Hematopoietic multipotent progenitor cell treated with erythropoietin and hydrocortisone succinate and interleukin-3 and kit ligand, for 17 days (in vitro differentiated cells): ENCODE results near the gene TNFAIP8L3.

ENCODE experiments used
- DNase-seq: peaks from one replicate; pipeline ENCODE4 v3.0.0-alpha.2; 2015; ENCODE audit warnings: low spot score

TNFAIP8L3 gene

DNA sequence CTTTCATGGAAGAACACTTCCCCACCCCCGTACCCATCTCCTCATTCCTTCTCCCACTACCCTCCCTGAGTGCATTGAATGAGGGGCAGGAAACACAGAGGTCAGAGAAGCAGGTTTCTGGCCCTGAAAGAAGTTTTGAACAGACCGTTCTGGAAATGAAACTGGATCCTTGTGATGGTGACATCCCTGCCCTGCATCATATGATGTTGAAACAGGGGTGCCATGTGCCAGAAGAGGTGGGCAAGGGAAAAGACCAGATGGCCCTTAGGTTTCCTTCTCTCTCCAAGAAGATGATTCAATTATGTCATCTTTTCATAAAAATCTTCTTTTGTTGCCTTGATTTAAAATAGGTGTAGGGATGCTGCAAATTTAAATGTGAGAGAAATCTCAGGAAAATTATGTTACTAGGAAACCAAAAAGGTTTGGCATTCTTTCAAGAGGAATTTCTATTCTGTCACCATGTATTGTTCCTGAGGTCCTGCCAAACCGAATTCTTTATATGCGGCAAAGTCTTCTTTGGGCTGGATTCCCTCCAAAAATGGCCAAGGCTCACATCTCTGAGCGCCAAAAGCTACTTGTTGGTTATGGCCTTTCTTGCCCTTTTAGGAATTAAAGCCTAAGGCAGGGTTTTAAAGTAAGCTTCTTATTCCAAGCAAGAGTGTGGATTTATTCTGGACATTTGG is 19.9 kb upstream of the TNFAIP8L3 start:
- DNase-seq = no peak

DNA sequence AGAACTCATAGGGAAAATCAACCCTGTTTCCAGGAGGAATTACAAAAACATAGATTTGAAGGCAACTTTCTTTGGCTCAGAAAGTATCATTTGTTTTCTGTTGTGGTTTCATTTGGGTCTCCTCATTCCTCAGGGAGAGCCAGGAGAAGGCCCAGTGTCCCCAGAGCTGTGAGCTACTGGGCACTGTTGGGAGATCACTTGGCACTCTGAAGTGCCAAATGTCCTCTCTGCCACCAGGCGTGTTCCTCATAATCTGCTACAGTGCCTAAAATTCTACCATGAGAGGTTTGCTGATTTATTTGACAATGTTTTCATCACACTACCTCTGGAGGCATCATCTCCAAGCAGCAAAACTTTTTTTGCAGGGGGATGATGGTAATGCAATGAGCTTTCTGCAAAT is 17.4 kb upstream of the TNFAIP8L3 start:
- DNase-seq = no peak

DNA sequence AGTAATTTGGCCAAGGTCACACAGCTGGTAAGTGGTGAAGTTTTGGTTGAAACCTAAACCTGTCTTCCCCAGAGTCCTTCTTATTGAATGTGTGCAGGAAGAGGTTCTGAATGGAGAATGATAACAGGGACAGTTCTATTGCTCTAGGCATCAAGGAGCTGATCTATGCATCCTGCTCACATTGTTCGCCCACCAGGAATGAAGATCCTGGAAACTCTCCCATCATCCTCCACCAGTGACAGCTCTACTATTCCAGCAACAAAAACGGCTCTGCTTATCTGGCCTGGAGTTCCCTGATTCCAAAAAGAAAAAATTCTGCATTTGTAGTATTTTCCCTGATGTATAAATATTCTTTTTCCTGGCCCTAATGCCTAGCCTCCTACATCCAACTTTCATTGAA is 16.4 kb upstream of the TNFAIP8L3 start:
- no peak for DNase-seq

DNA sequence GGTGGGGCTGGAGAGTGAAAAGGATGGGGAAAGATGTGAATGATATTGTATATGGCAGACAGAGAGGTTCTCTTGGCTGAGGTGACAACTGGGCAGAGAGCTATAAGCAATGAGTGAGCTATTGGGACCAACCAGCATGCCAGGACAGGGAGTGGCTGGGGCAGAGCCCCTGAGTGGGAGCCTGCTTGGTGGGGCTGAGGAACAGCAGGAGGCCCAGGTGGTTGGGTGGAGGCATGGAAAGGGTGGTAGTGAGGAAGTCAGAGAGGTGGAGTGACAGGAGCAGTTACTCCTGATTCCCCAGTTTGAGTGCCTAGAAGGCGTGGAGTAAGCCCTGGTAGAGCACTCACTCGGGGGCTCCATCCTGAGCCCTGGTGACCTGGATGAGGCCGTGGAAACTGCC is 15.5 kb upstream of the TNFAIP8L3 start:
- DNase-seq = no peak

DNA sequence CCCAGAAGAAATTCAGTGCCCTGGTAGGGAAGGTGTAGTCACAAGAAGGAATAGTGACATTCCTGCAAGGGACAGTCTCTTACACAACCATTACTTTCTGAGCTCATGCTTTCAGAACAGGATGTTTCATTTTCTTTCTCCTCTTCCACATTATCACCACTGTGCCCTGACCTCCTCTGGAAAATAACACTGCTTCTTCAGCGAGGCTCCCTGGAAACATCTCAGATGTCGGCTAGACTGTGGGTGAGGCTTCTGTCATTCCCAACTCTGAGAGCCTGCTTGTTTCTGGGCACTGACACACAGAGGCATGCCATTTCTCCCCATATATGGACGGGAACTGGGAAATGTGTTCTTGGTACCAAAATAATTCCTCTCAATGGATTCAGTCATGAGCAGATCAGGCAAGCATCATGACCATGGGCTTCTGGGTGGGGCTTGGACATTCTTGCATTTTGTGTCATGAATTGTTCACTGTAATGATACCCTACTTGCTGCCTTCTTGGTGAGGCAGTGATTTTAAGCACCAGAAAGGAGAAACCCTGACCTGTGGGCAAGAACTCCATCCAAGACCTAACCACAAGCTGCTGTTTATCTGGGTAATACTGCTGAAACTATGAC is 14.3 kb upstream of the TNFAIP8L3 start:
- DNase-seq = no peak

DNA sequence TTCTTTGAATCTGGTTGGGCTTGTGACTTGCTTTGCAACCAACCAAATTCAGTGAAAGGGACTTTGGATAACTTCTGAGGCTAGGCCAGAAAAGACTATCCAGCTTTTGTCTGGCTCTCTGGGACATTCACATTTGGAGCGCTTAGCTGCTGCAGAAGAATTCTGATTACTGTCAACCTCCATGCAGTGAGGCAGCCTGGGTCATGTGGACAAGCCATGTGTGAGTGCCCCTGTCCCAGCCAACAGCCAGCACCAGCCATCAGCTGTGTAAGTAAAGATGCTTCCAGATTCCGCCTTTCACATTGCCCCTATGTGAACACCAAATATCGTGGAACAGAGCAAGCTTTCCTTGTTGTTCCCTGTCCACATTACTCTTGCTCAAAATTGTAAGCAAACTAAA is 12.9 kb upstream of the TNFAIP8L3 start:
- DNase-seq = no peak

DNA sequence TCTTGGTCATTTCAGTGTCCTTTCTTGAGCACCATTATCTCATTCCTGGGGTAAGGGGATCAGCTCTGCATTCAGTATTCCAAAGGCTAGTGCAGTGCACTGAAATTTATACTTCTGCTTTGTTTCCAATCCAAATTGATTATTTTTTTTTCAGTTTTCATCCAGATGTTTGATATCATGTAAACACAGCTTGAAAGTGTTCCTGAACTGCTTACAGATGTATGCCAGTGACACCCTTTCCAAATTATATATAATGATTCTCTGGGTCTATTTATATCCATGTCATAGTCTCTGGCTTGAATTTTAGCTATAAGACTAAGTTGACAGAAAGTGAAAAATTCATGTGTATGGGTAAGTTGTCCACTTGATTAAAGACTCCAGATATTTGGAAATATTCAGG is 11.8 kb upstream of the TNFAIP8L3 start:
- no peak for DNase-seq

DNA sequence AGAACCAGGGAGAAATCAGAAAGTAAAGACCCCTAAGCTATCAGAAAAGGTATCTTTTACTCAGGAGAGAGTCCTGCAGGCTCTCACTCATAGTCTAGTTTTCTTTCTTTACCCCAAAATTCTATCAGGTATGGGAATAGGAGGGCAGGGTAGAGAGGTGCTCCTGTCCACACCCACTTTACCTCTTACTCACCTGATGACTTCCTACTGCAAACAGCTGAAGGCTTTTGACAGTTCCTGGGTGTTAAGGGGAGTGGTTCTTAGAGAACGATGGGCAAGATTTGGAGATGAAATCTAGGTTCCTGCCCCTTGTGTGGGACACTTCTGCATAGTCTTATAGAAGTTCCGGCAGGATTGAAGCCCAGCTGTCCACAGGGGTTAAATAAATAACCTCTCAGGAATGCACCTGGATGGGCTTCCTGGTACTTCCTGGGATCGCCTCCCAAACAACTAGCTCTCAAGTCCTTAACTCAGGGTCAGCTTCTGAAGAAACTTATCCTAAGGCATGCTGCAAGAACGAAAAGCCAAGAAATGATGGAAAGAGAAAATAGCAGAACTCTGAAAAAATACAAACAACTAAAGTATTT is 10.8 kb upstream of the TNFAIP8L3 start:
- no peak for DNase-seq

DNA sequence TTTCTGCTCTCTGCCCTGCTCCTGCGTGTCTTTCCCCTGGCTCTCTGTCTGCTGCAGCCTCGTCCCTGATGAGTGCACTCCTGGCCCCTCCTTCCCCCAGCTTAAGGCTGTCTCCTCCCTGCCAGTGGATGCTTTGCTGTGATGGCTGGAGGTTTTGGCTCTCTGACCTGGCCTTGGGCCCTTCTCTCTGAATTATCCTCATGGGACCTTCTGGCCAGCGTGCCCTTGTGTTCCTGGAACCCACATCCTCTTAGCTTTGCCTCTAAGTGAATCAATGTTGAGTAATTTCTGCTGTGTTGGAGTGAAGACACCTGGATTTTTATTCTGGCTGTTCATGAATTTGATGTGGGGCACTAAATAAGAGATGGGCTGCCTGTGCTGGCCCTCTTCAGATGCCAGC is 9.8 kb upstream of the TNFAIP8L3 start:
- DNase-seq = no peak

DNA sequence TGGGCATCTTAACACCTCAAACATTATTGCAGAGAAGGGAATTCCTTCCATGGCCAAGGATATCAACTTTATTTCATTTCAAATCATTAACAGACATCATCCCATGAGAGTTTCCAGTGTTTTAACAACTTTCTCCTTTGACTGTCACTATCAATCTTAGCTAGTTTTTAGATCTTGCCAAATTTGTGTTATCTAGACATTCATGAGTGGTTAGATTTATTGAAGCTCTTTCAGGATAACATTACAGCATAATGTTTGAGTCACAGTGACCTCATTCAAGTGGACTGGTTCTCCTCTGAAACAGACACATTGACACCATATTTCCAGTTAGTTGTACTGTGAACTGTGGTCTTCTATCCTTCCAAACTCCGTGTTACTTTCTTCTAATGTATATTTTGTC is 8.6 kb upstream of the TNFAIP8L3 start:
- no peak for DNase-seq

DNA sequence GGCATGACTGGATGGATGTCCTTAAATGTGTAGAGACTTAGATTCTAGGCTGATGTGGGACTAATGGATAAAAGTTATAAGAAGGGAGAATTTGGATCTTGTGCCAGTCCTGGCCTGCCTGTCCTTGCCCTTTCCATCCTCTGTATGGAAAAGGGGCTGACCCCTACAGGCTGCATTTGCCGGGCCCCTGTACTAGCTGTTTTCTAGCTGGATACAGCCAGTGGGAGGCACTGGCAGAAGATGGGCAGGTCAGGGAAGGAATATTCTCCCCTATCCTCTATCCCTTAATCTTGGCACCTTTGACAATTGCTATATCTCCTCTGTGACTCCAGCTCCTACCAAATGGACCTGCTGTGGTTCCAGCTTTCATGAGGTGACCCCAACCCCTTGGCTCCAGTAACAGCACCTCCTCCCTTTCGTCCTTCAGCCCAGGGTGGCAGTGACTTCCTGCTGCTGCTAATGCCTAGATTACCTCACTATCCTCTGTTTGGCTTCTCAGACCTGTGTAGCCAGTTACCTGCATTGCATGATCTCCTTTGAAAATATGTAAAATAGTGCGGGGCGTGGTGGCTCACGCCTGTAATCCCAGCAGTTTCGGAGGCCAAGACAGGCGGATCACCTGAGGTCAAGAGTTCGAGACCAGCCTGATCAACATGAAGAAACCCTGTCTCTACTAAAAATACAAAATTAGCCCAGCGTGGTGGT is 6.2 kb upstream of the TNFAIP8L3 start:
- DNase-seq = no peak

DNA sequence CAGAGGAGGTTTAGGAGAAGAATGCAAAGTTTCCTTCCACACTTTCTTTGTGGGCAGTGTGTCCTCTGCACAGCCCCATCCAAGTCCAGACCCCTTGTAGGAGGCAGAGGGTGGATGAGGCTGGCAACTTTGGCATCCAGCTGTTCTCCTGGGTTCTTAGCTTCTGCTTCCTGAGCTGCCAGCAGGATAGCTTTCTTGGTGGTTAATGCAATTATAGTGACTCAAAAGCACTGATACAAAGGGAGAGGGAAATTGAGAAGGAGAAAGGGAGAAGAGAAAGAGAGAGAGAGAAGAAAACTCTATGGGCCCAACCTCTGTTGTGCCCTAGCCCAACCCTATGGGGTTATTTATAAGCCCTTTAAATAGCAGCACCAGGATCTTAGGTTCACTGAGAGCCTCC is 4.5 kb upstream of the TNFAIP8L3 start:
- no peak for DNase-seq

DNA sequence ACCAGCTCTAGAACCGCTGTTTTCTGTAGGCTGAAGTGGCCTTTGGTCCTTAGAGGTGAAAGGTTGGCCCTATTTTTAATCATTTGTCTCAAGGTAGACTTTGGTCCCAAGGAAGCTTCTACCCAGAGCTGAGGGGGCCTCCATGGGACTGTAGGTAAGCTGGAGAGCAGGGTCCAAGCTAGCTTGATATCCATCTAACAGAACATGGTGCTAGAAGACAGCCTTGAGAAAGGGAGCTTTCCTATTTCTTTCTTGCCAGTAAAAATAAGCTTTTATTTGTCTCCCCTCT is 3.6 kb upstream of the TNFAIP8L3 start:
- DNase-seq = no peak

DNA sequence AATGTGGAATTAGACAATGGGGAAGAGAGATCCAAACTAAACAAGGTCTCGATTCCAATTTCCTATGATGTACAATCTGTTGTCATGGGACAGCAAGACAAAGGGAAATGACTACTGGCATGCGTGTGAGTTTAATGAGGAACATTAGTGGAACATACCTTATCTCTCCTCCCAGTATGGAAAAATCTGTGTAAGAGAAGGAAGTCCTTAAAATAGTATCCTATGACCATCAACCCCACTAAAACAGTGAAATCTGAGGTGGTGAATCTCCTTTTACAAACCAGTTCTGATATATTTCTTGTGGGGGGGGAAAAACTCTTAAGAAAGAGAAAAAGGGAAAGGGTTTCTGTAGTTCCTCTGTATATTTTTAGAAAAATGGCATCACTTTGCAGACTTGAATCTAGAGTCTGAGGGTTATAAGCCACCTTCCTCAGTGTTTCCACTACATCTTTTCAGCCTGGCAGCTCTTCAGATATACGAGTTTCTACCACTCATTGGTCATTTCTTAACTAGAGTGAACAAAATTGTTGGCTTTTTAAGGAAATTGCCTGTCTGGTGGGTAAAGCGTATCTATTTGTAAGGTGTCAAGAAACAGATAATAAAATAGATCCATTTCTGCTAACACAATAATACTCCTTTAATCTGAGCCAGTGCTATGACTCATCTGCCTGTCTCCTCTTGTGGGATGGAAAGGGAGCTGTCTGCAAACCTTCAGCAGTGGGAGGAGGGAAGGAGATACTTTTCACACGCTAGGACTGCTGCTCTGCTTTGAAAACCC is 3.0 kb upstream of the TNFAIP8L3 start:
- DNase-seq = no peak

DNA sequence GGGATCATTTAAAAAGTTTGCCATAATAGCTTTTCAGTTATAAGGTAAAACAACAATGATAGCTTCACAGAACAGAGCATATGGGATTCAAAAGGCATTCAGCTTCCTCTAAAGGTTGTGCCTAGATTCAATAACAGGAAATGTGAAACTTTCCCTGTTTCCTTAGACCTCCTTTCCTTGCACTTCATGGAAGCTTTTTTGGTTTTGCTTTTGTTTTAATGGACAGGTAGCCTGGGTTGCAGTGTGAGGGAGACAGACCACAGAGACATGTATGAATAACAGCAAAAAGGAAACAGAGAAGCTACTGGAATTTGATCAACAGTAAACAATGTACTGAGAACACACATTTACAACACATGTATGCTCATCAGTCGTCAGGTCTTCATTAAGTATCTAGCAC is 2.3 kb upstream of the TNFAIP8L3 start:
- DNase-seq = no peak

DNA sequence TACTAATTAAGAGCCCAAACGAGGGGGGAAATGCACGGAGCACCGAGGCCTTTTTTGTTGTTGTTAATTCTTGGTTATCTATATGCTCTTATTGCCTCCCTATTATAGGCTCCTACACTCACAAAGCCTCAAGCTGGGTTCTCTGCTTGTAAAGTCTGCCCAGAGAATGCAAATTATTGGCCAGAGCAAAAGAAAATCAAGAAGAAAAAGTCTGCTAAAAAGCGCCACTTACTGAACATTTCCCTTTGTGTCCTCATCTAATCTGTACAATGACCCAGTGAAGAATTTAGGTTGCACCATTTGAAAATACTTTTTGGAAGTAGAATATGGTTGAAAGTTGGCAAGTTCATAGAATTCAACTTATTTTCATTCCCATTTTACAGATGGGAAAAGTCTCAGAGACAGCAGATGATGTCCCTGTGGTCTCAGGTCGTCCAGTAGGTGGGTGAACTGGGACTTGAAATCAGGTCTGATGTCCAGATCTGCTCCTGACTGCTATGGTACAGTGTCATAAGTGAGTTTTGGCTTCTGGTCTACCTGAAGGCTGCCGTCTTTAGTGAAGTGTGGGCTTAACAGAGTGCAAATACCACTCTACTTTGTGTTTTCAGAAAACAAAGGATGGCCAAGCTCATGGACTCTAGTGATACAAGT is 1.1 kb upstream of the TNFAIP8L3 start:
- DNase-seq = no peak

DNA sequence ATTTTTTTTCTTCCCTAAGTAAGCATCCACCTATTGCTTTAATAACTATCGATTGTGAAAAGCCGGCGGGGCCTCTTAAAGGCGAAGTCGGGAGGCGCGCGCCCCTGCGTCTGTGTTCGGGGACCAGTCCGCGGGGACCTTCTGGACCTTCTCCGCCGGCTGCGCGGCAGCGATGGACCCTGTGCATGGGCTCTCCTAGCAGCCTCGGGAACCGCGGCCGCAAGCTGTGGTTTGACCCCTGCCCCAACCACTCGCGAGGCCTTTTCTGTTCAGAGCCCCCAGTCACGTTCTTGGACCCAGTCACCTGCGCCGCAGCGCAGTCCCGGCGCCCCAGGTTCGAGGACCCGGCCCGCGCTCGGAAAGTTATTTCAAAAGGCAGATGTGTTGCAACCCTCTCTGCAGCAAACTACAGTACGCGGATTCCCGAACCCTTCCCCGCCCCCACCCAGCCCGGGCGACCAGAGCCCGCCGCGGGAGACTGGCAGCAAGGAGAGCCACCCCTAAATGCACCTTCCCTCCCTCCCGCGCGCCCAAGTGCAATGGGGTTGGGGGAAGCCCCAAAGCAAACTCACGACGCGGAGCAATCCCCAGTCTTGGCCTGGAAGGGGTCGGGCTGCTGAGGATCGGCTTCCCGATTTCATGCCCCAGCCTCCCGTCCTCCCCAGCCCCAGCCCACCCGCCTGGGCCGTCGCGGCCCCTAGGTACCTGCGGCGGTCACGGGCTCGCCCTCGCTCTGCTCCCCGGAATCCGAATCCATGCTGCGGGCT is 684 bp downstream of the TNFAIP8L3 start:
- no peak for DNase-seq

DNA sequence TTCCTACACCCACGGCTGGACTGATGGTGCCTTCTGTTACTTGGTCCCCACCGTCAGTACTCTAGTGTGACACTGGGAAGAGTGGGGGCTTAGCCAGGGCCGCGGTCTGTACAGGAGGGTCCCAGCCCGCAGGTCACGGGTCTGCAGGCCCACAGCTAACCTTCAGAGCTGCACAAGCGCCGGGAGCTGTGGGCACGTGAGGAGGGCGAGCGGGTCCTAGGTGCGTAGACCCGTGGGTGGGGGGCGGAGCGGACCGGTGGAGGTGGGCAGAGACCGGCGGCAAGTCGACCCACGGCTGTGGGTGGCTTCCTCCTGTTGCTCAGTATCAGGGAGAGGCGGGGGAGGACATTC is 1.2 kb downstream of the TNFAIP8L3 start:
- no peak for DNase-seq

DNA sequence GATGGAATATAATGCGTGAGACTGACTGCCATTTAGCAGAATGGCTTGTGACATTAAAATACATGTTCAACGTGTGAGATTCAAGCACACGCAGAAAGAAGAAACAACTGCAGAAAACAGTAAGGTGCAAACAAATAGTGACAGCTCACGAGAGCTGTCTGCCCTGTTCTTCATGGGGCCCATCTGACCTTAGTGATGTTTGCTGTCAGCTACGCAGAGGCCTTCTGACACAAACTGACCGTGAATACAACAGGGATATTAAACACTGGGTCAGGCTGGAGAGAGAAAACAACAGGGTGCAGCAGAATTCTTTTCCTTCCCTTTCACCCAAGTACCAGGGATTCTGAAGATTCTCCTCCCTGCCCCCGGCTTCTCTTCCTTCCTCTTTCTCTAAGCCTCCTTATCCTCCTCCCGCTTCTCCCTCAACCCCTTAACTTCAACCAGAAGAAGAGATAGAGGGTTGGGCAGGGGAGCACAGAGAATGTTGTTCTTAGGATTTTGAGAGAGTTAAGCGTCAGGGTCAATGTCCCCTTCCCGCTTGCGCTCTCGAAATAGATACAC is 2.1 kb downstream of the TNFAIP8L3 start:
- DNase-seq = no peak

DNA sequence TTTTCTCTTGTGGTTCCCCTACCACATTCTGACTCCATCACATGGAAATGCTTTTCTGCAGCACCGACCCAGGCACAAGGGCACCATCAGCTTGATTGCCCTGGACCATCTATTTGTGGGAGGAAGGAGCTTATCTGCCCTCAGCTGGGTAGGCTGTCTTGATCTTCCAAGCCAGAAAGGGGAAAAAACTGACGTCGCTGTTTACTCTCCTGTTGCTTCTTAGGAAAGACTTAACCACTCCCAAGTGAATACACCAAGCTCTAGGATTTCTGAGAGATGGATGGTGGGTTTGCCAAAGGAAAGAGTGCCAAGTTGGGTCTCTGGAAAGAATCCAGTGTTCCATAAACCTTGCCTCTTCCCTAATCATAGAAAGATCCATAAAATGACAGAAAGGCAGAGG is 4.0 kb downstream of the TNFAIP8L3 start:
- DNase-seq = no peak
